ENCODE data around the gene ENOX1. TPM values are rescaled to one million over a fixed set of nuclear protein-coding genes. Genes with fewer than 3 reads are reported as not detected.

ENOX1 gene
- polyA plus RNA-seq, 3 donors: 0.04 TPM; not detected in 2

DNA sequence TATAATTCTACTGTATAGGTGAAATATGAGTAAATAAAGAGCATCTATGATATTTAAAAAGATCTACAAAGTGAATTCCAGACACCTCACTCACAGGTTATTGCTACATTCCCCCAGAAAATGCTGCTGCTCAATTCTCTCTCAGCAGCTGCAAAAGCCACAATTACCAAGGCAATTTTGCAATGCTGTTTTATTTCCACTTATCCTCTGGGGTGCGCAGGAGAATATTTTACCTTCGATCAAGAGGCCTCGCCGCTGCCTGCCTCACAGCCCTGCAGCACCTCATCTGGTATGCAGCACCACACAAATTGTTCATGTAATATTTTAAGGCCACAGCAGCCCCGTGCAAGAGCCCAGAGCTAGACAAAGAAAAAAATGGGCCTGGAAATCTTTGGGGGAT, 430.2 kb downstream of the ENOX1 start:
- peaks cover 50% of the 10 kb centered on the region for H3K4me1 Mint-ChIP-seq
- Histone ChIP-seq H3K27me3 (ENCODE audit: control insufficient read depth in 2 of 2, insufficient read depth in 2 of 2, low read length in 2 of 2) (no peaks in the 10 kb centered on the region), H4K20me1 (ENCODE audit: insufficient read depth, low read length) (no peaks in the 10 kb centered on the region), H2AFZ (ENCODE audit: insufficient read depth, low read depth, low read length, poor library complexity, severe bottlenecking) (peak overlapping the region; percentile 48), H3K27ac (ENCODE audit: low read depth in 1 of 2, low read length in 2 of 2) (no peak overlapping the region), H3K9ac (ENCODE audit: insufficient read depth, low read length, poor library complexity, severe bottlenecking) (no peak overlapping the region), H3K9me3 (replicated peaks in 1 of 2; ENCODE audit: control insufficient read depth in 1 of 2, insufficient read depth in 1 of 2, low read length in 2 of 2) (no peaks in the 10 kb centered on the region), H3K4me1 (ENCODE audit: control insufficient read depth in 1 of 2, insufficient read depth in 2 of 2, low read length in 2 of 2) (peaks cover 34 to 41% of the 10 kb centered on the region in 2 donors), H3K36me3 (replicated peaks in 1 of 2; ENCODE audit: control insufficient read depth in 1 of 2, insufficient read depth in 2 of 2, low read length in 2 of 2) (no peaks in the 10 kb centered on the region), H3K4me3 (replicated peaks in 1 of 3; ENCODE audit: low read depth in 2 of 3, low read length in 3 of 3) (no peak overlapping the region), H3K4me2 (replicated peaks; ENCODE audit: extremely low read depth, low read length, poor library complexity, severe bottlenecking) (peak overlapping the region; percentile 24), H3K79me2 (ENCODE audit: insufficient read depth, low read length) (no peaks in the 10 kb centered on the region)
- intact Hi-C loops (cut with micrococcal nuclease): no loop called here
- peak overlapping the region in 1 of 2 donors; percentile 15 for H3K4me3 Mint-ChIP-seq
- H3K27me3 Mint-ChIP-seq (ENCODE audit: low read depth in 3 of 3): no peaks in the 10 kb centered on the region
- WGBS (ENCODE audit: insufficient coverage): no CpG with 5 or more reads among the region's 5 CpGs
- no peaks in the 10 kb centered on the region for H3K36me3 Mint-ChIP-seq
- H3K9me3 Mint-ChIP-seq: no peaks in the 10 kb centered on the region
- DNase-seq: no peak
- TF ChIP-seq CTCF (IDR thresholded peaks at IDR 0.05): no peak
- peak overlapping the region in 2 of 7 donors; percentile 23 to 24 for H3K27ac Mint-ChIP-seq

- no peak overlapping the region for H3K27ac ChIP-seq (ENCODE audit: low read depth in 1 of 2, low read length in 2 of 2)
Measured at GRCh38 chr13:43355774-43356173, 431.0 kb downstream of the ENOX1 start.

More at GRCh38 chr13:43355774-43356173, 431.0 kb downstream of the ENOX1 start:
- no peaks in the 10 kb centered on the region for H3K27me3 Mint-ChIP-seq (ENCODE audit: low read depth in 3 of 3)
- Histone ChIP-seq H4K20me1 (ENCODE audit: insufficient read depth, low read length) (no peaks in the 10 kb centered on the region), H3K4me2 (replicated peaks; ENCODE audit: extremely low read depth, low read length, poor library complexity, severe bottlenecking) (no peak overlapping the region), H3K4me1 (ENCODE audit: control insufficient read depth in 1 of 2, insufficient read depth in 2 of 2, low read length in 2 of 2) (peaks cover 34 to 41% of the 10 kb centered on the region in 2 donors), H3K36me3 (replicated peaks in 1 of 2; ENCODE audit: control insufficient read depth in 1 of 2, insufficient read depth in 2 of 2, low read length in 2 of 2) (no peaks in the 10 kb centered on the region), H3K79me2 (ENCODE audit: insufficient read depth, low read length) (no peaks in the 10 kb centered on the region), H3K4me3 (replicated peaks in 1 of 3; ENCODE audit: low read depth in 2 of 3, low read length in 3 of 3) (no peak overlapping the region), H2AFZ (ENCODE audit: insufficient read depth, low read depth, low read length, poor library complexity, severe bottlenecking) (no peak overlapping the region), H3K9ac (ENCODE audit: insufficient read depth, low read length, poor library complexity, severe bottlenecking) (no peak overlapping the region), H3K27me3 (ENCODE audit: control insufficient read depth in 2 of 2, insufficient read depth in 2 of 2, low read length in 2 of 2) (no peaks in the 10 kb centered on the region), H3K9me3 (replicated peaks in 1 of 2; ENCODE audit: control insufficient read depth in 1 of 2, insufficient read depth in 1 of 2, low read length in 2 of 2) (no peaks in the 10 kb centered on the region)
- no peak for DNase-seq
- peaks cover 49% of the 10 kb centered on the region for H3K4me1 Mint-ChIP-seq
- H3K36me3 Mint-ChIP-seq: no peaks in the 10 kb centered on the region
- no peak for TF ChIP-seq CTCF (IDR thresholded peaks at IDR 0.05)
- no peak overlapping the region for H3K4me3 Mint-ChIP-seq
- WGBS (ENCODE audit: insufficient coverage): 96% methylated on average over 15 of the region's 17 CpGs
- H3K27ac Mint-ChIP-seq: no peak overlapping the region
- intact Hi-C loops (cut with micrococcal nuclease): no loop called here
- no peaks in the 10 kb centered on the region for H3K9me3 Mint-ChIP-seq
